Panc1 (cell line): ENCODE measurements around the gene GGN. TPM values are rescaled to one million over a fixed set of nuclear protein-coding genes. Genes with fewer than 3 reads are reported as not detected.

ENCODE experiments used
- ATAC-seq: fragments of 200-7000 bp; cut with Tn5 transposase; 2 replicates; pipeline ENCODE4 v1.9.1; 2020; ENCODE audit warnings: mild to moderate bottlenecking, moderate library complexity
- BruUV-seq: library from RNA; stranded (reverse); fragments of 400-500 nt; replicated peaks from 2 replicates; lab custom pipeline; 2021; lab: Mats Ljungman, UMichigan
- CTCF ChIA-PET: fragments of 300-600 bp; sonication (Branson Sonifier 250); formaldehyde crosslinking; loops from one replicate; lab custom pipeline; 2022; ENCODE audit warnings: antibody characterized with exemption; lab: Charles Lee
- POLR2A ChIA-PET: fragments of 300-600 bp; sonication (Branson Sonifier 250); formaldehyde crosslinking; loops from one replicate; lab custom pipeline; 2022; ENCODE audit warnings: antibody characterized with exemption; lab: Charles Lee
- DNase-seq: peaks from one replicate; pipeline ENCODE4 v3.0.0-alpha.2; 2010; ENCODE audit warnings: low read depth, low spot score
- H3K27ac ChIP-seq: 2 replicates; pipeline ENCODE4 v1.5.1; 2011; ENCODE audit warnings: mild to moderate bottlenecking, low read length, inconsistent platforms
- H3K27me3 ChIP-seq: fragments of 200-500 bp; sonication (Bioruptor generic); 2 replicates; pipeline ENCODE4 v1.6.0; 2014; ENCODE audit warnings: low read length, inconsistent platforms; ENCODE audit not compliant: control insufficient read depth, insufficient read depth
- H3K36me3 ChIP-seq: fragments of 200-500 bp; sonication (Bioruptor generic); 2 replicates; pipeline ENCODE4 v1.5.1; 2014; ENCODE audit warnings: inconsistent platforms, mild to moderate bottlenecking, low read length, moderate library complexity; ENCODE audit not compliant: control insufficient read depth, insufficient read depth
- H3K4me1 ChIP-seq: 2 replicates; pipeline ENCODE4 v1.5.1; 2011; ENCODE audit warnings: inconsistent platforms, mild to moderate bottlenecking, low read length, moderate library complexity; ENCODE audit not compliant: control insufficient read depth, insufficient read depth
- H3K4me3 ChIP-seq, 2 experiments: 2 replicates each; pipeline ENCODE4 v1.5.1; 2011 to 2012; ENCODE audit warnings: low read depth in 2 of 2, low read length in 2 of 2, mild to moderate bottlenecking in 2 of 2, inconsistent platforms in 1 of 2, moderate library complexity in 1 of 2
- H3K9me3 ChIP-seq: fragments of 200-500 bp; sonication (Bioruptor generic); 2 replicates; pipeline ENCODE4 v1.5.1; 2014; ENCODE audit warnings: low read depth, mild to moderate bottlenecking, inconsistent platforms, low read length, moderate library complexity; ENCODE audit not compliant: control insufficient read depth, insufficient read depth
- CTCF ChIP-seq: fragments of 450-650 bp; IDR thresholded peaks from 2 replicates; pipeline ENCODE4 v1.5.1; 2017; ENCODE audit warnings: mild to moderate bottlenecking
- POLR2AphosphoS5 ChIP-seq: IDR thresholded peaks from 2 replicates; pipeline ENCODE4 v1.6.1; 2012; ENCODE audit warnings: mild to moderate bottlenecking, low read depth, low read length, moderate library complexity
- SIN3A ChIP-seq: IDR thresholded peaks from 2 replicates; pipeline ENCODE4 v1.6.1; 2012; ENCODE audit warnings: low read depth, mild to moderate bottlenecking, low read length, moderate library complexity, borderline replicate concordance; ENCODE audit not compliant: insufficient read depth
- TCF7L2 ChIP-seq: IDR thresholded peaks from 2 replicates; pipeline ENCODE4 v1.6.1; 2011; ENCODE audit warnings: mild to moderate bottlenecking, low read depth, low read length, inconsistent platforms
- in situ Hi-C: cut with HindIII; loops from 2 replicates; pipeline ENCODE4 v1.10.0; 2016; ENCODE audit warnings: low sequenced_read_pairs, low pct_unique_long_range_greater_than_20kb
- intact Hi-C: fragments of 100-400 bp; cut with micrococcal nuclease; formaldehyde crosslinking; loops from one replicate; pipeline ENCODE4 v1.10.0; 2022; ENCODE audit not compliant: unreplicated experiment
- total RNA-seq: library from RNA; stranded (reverse); gene quantifications from one replicate; pipeline ENCODE4 v1.2.1, GENCODE V29; 2021; ENCODE audit not compliant: unreplicated experiment
- TF ChIP-seq, protein P1 (sequence below), 2 experiments: IDR thresholded peaks; 2 replicates each; pipeline ENCODE4 v1.6.1; 2011 to 2012; ENCODE audit warnings: low read depth in 2 of 2, control low read depth in 1 of 2, low read length in 1 of 2, mild to moderate bottlenecking in 1 of 2, moderate library complexity in 1 of 2; ENCODE audit not compliant: insufficient read depth in 1 of 2

GGN gene
- total RNA-seq, 1 experiment from 2014 or later, result 1.4 TPM

GRCh38 chr19:38424272-38424671, 36.4 kb upstream of the GGN start:
- Histone ChIP-seq H3K4me1 (no peaks in the 10 kb centered on the region), H3K27me3 (no peaks in the 10 kb centered on the region), H3K9me3 (no peaks in the 10 kb centered on the region), H3K4me3 (no peak overlapping the region), H3K36me3 (no peaks in the 10 kb centered on the region), H3K27ac (no peak overlapping the region)
- intact Hi-C loops (no loop called here), in situ Hi-C loops (no loop called here)
- POLR2A ChIA-PET, result no interaction called here
- no TSS peak for BruUV-seq
- ATAC-seq (no peak), DNase-seq (no peak)
- TF ChIP-seq TCF7L2, result no peak
- no peak for TF ChIP-seq SIN3A
- TF ChIP-seq CTCF, result no peak
- no peak for TF ChIP-seq POLR2AphosphoS5
- TF ChIP-seq, protein P1, sequence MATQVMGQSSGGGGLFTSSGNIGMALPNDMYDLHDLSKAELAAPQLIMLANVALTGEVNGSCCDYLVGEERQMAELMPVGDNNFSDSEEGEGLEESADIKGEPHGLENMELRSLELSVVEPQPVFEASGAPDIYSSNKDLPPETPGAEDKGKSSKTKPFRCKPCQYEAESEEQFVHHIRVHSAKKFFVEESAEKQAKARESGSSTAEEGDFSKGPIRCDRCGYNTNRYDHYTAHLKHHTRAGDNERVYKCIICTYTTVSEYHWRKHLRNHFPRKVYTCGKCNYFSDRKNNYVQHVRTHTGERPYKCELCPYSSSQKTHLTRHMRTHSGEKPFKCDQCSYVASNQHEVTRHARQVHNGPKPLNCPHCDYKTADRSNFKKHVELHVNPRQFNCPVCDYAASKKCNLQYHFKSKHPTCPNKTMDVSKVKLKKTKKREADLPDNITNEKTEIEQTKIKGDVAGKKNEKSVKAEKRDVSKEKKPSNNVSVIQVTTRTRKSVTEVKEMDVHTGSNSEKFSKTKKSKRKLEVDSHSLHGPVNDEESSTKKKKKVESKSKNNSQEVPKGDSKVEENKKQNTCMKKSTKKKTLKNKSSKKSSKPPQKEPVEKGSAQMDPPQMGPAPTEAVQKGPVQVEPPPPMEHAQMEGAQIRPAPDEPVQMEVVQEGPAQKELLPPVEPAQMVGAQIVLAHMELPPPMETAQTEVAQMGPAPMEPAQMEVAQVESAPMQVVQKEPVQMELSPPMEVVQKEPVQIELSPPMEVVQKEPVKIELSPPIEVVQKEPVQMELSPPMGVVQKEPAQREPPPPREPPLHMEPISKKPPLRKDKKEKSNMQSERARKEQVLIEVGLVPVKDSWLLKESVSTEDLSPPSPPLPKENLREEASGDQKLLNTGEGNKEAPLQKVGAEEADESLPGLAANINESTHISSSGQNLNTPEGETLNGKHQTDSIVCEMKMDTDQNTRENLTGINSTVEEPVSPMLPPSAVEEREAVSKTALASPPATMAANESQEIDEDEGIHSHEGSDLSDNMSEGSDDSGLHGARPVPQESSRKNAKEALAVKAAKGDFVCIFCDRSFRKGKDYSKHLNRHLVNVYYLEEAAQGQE (IDR thresholded peaks at IDR 0.05; ENCODE audit: insufficient read depth in 1 of 2, low read depth in 2 of 2, low read length in 1 of 2), result no peak
- CTCF ChIA-PET, result interaction anchor here (1.3 kb wide), 1 partner anchor 55 kb away, joined by 3 read pairs; no protein-coding TSS in a partner anchor

DNA sequence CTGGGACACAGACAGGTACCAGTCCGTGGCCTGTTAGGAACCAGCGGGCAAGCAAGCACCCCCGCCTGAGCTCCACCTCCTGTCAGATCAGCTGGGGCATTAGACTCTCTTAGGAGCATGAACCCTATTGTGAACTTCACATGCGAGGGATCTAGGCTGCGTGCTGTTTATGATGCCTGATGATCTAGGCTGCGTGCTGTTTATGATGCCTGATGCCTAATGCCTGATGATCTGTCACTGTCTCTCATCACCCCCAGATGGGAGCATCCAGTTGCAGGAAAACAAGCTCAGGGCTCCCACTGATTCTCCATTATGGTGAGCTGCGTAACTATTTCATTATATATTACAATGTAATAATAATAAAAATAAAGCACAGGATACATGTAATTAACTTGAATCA, 34.6 kb upstream of the GGN start:
- POLR2A ChIA-PET, result no interaction called here

GRCh38 chr19:38421856-38422255, 34.0 kb upstream of the GGN start:
- intact Hi-C loops, result no loop called here
- Histone ChIP-seq H3K4me1 (no peaks in the 10 kb centered on the region), H3K27ac (no peak overlapping the region), H3K36me3 (no peaks in the 10 kb centered on the region), H3K4me3 (no peak overlapping the region), H3K9me3 (no peaks in the 10 kb centered on the region), H3K27me3 (no peaks in the 10 kb centered on the region)
- ATAC-seq (no peak), DNase-seq (no peak)
- in situ Hi-C loops, result no loop called here
- ChIA-PET CTCF (interaction anchor here (1.0 kb wide), 1 partner anchor 57 kb away, joined by 4 read pairs; no protein-coding TSS in a partner anchor), POLR2A (no interaction called here)
- BruUV-seq, result no TSS peak
- TF ChIP-seq TCF7L2, result no peak
- TF ChIP-seq, protein P1 (IDR thresholded peaks at IDR 0.05; ENCODE audit: insufficient read depth in 1 of 2, low read depth in 2 of 2, low read length in 1 of 2), result no peak
- no peak for TF ChIP-seq CTCF
- no peak for TF ChIP-seq POLR2AphosphoS5
- no peak for TF ChIP-seq SIN3A

More for the DNA sequence above, 34.6 kb upstream of the GGN start:
- Histone ChIP-seq H3K4me1 (no peaks in the 10 kb centered on the region), H3K36me3 (no peaks in the 10 kb centered on the region), H3K27ac (no peak overlapping the region), H3K9me3 (no peaks in the 10 kb centered on the region), H3K27me3 (no peaks in the 10 kb centered on the region), H3K4me3 (no peak overlapping the region)
- CTCF ChIA-PET, result no interaction called here
- intact Hi-C loops, result no loop called here
- no peak for ATAC-seq
- in situ Hi-C loops, result no loop called here
- no TSS peak for BruUV-seq
- DNase-seq, result no peak
- no peak for TF ChIP-seq TCF7L2
